Measurements from ENCODE around the gene SEC31A.

SEC31A gene

GRCh38 chr4:82789025-82789776, 101.8 kb downstream of the SEC31A start:
- no peak for DNase-seq

GRCh38 chr4:82787342-82787741, 103.6 kb downstream of the SEC31A start:
- no peak for DNase-seq

GRCh38 chr4:82786828-82787227, 104.1 kb downstream of the SEC31A start:
- DNase-seq: no peak

- no peak for DNase-seq
Observed at GRCh38 chr4:82785611-82786400, 105.1 kb downstream of the SEC31A start.

- DNase-seq: no peak
Observed at GRCh38 chr4:82784681-82785610, 106.0 kb downstream of the SEC31A start.

GRCh38 chr4:82782626-82783345, 108.2 kb downstream of the SEC31A start:
- no peak for DNase-seq

- DNase-seq: no peak
Observed at GRCh38 chr4:82780752-82781231, 110.2 kb downstream of the SEC31A start.

- DNase-seq: no peak
Observed at GRCh38 chr4:82780170-82780751, 110.7 kb downstream of the SEC31A start.

GRCh38 chr4:82779032-82779431, 111.9 kb downstream of the SEC31A start:
- DNase-seq: no peak

GRCh38 chr4:82777857-82778525, 113.0 kb downstream of the SEC31A start:
- no peak for DNase-seq

- DNase-seq: no peak
Observed at GRCh38 chr4:82776925-82777542, 113.9 kb downstream of the SEC31A start.

- DNase-seq: no peak
Observed at GRCh38 chr4:82775243-82775642, 115.7 kb downstream of the SEC31A start.

GRCh38 chr4:82774711-82775171, 116.2 kb downstream of the SEC31A start:
- no peak for DNase-seq

GRCh38 chr4:82773057-82773456, 117.9 kb downstream of the SEC31A start:
- DNase-seq: no peak

GRCh38 chr4:82770607-82771006, 120.3 kb downstream of the SEC31A start:
- no peak for DNase-seq

Data from GF-D8 (cell line).